GM19025 (cell line): ENCODE results near the gene PIGU.
"Not testable (repeated sequence)": the region's sequence is repeated elsewhere in the genome, so short reads cannot be mapped to it uniquely, and the experiment has no call there.

ENCODE experiments used
- ATAC-seq: cut with Tn5 transposase; IDR thresholded peaks from one replicate; pipeline ENCODE4 v1.9.1; 2021; ENCODE audit warnings: mild to moderate bottlenecking, low read depth, moderate library complexity; ENCODE audit not compliant: unreplicated experiment

The PIGU gene

DNA sequence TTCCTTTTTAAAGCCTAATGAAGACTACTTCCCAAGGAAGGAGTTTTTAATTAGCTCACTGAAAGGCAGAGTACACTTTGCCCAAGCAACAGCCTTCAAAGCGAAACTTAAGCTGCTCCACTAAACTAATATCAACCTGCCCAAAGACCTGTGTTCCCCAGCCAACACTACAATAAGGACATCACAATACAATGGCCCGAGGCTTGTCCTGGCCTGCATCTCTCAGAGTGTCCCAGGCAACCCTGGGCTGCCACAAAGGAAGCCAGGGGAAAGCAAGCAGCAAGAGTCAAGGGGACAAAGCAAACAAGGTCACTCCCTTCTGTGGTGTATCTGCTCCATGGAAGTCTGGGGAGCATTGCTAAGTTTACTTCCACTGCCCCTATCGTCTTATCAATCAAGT is 52.3 kb downstream of the PIGU start:
- ATAC-seq, result no peak

DNA sequence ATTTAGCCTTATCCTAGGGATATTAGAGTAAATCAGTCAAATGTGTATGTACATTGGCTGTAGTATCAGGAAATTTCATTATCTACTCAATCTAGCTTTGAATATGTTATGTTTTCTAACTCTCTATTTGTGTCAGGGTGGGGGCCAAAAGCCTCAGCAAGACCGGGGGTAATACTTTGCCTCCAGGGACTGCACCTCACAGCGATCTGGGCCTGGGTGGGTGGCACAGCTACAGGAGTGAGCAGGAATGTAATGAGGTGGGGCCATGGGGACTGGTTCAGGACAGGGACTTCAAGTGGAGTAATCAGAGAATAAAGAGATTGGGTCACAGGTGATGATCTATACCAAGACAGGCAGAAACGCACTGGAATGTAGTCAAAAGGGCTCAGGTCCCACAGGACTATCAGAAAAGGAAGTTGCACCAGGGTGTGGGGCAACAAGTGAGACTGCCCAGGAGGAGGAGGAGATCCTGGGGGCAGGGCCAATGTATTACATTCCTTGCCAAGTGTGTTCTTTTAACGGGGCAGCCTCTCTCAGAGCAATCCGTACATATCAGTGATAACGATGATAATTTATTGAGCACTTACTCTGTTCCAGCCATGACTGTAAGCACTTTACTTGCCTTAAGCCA is 54.0 kb downstream of the PIGU start:
- ATAC-seq, result no peak

DNA sequence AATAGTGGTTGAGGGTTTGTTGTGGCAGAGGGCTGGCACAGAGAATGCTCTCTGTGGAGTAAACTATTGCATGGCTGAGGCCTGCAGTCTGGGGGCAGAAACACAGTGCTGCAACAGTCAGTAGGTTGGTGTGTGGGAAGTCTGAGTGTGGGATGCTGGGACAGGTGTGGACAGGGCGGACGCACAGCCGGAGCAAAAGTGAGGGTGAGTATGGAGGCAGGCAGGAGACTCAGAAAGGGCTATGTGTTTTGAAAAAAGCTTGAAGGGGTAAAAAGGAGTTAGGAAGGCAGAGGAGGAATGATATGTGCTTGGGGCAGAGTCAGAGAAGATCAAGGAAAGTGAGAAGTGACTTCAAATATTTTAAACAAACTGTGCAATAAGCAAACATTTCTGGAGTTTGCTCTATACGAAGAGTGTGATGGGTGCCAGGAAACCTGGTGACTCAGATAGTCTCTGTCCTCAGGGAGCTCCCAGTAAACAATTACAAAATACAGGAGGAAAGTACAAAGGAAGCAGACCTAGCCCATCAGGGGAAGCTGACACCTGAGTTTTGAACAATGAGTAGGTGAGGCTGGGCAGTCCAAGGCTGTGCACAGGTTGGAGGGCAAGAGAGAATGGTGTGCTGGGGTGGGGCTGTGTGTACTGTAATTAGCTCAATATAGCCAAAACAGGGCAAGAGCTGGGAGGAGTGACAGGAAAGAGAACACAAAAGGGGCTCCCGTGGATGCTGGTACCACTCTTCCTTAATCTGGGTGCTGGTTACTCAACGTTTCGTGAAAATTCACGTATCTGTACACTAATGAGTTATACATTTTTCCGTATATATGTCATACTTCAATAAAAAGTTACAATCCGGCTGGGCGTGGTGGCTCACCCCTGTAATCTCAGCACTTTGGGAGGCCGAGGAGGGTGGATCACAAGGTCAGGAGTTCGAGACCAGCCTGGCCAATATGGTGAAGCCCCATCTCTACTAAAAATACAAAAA is 55.2 kb downstream of the PIGU start:
- ATAC-seq, result no peak

DNA sequence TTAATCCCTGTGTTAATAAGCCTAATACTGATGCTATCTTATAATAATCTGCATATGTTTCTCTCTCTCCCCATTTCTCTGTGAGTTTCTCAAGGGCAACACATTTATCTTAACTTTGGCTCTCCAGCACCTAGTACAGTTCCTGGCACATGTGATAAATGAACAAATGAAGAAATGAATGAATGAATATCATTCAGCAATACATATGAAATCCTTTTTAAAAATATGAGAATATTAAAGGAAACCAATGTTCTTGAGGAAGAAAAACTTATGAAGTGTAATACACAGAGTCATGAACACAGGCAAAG is 55.9 kb downstream of the PIGU start:
- no peak for ATAC-seq

DNA sequence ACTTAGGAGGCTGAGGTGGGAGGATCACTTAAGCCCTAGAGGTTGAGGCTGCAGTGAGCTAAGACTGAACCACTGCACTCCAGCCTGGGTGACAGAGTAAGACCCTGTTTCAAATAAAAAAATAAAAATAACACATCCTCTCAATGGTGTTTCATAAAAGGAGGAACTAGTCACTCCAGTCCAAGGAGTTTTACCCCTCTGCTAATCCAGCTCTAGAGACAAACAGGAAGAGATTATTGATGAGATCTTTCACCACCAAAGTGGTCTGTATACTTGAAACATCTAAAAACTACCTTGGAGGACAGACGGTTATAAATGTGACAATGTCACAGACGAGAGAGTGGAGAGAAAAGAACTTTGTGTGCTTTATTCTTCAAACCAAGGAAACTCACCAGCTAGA is 58.2 kb downstream of the PIGU start:
- no peak for ATAC-seq

DNA sequence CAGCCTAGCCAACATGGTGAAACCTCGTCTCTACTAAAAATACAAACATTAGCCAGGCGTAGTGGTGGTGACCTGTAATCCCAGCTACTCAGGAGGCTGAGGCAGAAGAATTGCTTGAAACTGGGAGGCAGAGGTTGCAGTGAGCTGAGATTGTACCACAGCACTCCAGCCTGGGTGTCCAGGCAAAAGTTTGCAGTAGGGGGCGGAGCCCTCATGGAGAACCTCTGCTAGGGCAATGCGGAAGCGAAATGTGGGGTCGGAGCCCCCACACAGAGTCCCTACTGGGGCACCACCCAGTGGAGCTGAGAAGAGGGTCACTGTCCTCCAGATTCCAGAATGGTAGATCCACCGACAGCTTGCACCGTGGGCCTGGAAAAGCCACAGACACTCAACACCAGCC is 60.0 kb downstream of the PIGU start:
- not testable (repeated sequence) for ATAC-seq

DNA sequence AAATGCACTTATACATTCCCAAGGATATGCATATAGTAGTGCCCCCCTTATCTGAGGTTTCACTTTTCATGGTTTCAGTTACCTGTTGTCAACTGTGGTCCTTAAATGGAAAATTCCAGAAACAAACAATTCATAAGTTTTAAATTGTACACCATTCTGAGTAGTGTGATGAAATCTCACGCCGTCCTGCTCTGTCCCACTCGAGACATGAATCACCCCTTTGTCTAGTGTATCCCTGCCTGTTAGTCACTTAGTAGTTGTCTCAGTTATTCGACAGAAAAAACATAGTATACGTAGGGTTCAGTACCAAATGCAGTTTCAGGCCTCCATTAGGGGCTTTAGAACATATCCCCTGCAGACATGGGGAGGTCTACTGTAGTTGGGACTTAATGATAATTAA is 61.4 kb downstream of the PIGU start:
- ATAC-seq, result no peak

DNA sequence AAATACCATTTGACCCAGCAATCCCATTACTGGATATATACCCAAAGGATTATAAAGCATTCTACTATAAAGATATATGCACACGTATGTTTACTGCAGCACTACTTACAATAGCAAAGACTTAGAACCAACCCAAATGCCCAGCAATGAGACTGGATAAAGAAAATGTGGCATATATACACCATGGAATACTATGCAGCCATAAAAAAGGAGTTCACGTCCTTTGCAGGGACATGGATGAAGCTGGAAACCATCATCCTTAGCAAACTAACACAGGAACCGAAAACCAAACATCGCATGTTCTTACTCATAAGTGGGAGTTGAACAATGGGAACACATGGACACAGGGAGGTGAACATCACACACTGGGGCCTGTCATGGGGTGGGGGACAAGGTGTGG is 64.9 kb downstream of the PIGU start:
- not testable (repeated sequence) for ATAC-seq

DNA sequence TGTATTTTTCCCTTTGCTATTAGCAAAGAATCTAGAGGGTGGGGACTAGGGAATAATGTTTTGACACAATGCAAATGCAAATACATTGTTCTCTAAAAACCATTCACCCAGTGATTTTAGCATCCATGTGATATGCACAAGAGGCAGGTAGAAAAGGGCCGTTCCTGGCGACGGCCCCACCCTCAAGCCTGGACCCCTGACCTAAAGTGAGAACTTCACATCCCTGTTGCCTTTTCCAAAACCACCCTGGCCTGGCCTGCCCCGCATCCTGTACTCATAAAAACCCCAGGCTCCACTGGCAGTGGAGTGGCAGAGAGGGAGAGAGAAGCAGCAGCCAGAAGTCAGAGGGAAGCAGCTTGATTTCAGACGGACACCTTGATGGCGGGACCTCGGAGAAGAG is 69.8 kb downstream of the PIGU start:
- ATAC-seq, result no peak

DNA sequence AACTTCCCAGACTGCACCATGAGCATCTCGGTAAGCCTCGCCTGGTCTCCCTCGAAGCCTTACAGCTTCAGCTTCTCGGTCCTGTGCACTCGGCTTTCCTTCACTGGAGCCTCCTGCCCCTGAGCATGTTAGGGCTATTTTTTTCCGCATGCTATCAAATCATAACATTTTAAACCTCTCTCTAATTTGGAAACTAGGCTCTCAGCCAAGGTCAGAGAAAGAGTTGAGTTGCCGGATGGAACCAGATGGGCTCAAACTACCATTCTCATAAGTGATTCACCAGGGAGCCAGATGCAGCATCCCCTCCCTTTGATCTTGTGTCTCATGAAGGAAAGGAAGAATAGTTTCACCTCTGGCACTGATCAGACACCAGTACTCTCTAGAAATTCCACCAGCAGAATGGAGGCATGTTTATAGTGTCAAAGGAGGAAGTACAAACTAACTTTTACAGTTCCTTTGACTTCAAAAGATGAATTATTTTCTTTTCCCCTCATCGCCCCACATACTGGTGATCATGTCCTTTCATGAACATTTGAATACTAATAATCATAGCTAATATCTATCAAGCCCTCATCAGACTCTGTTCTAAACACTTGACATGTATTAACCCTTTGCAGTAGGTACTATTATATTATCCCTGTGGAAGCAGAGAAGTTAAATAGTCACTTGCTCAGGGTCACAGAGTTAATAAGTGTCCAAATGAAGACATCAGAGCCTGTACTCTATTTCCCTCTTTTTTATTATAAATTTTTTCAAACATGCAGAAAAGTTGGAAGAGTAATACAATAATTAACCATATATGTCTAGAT is 71.7 kb downstream of the PIGU start:
- no peak for ATAC-seq

DNA sequence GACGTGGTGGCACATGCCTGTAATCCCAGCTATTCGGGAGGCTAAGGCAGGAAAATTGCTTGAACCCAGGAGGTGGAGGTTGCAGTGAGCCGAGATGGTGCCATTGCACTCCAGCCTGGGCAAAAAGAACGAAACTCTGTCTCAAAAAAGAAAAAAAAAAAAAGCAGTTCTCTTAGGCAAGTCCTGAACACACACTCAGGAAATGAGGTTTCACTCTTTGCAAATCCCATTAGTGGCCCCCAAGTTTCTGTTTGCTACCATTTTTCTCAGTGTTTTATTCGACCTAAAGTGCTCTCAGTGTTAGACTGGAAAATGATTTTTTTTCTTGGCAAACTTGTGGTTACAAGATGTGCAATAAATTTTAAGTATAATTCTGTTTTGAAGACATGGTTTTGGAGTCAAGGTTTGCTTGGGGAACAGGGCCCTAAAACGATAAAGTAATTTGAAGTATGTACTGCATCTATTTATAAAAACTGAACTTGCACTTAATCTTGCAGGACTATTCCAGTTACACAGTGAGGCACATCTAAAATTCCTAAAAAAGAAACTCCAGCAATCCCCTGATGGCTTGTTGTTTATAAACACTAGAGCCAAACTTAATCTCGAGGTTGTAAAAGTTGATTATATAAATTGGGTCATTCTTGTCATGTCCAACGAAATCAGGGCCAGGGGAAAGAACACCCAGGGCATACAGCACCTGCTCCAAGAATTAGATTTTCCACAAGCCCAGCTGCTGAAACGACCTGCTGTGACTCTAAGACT is 75.8 kb downstream of the PIGU start:
- ATAC-seq, result no peak

DNA sequence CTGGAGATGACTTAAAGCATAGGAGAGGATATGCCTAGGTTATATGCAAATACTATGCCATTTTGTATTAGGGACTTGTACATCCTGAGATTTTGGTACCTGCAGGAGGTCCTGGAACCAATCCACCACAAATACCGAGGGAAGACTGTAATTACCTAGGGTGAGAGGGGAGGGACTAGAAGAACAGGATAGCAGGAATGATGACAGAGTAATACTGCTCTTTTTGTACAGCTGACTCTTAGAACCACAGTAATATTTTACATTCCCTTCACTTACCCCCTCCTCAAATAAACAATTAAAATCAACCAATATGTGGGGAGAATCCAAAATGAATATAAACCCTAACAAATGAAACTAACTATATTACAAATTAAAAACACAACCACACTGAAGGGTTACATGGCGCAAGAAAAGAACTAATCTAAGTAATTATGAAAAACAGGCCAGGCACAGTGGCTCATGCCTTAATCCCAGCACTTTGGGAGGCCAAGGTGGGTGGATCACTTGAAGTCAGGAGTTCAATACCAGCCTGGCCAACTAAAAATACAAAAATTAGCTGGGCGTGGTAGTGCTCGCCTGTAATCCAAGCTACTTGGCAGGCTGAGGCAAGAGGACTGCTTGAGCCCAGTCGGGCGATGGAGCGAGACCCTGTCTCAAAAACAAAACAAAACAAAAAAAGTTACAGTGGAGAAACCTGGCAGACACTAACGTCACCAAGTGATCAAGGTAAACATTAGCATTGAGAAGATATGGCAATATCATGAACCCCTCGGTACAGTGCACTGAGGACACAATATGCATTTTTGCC is 81.3 kb downstream of the PIGU start:
- ATAC-seq, result no peak

DNA sequence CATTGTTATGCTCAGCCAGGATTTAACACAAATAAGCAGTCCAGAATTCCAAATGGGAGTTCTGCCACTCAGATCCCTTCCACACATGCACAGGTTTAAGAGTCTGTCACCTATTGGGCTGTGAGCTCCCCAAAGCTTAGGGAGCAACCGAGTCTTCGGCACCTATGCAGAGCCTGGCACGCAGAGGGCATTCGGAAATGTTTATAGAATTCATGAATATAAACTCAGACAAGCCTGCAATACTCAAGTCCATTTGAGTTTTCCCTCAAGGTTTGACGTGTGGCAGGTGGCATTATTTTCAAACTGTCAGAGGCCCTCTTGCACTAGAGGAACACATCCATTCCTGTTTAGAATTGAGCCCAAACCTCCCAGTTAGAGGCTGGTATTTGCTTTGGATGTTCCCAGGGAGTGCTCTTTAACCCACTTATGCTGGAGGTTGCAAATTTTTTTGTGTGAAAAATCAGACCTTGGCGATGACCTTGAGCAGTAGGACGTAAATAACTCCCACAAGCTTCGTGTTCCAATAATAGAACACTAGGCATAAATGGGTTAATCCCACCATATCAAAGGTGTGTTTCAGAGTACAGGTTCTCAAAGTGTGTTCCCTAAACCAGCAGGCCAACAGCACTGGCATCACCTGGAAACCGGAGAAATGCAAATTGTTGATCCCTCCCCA is 90.3 kb downstream of the PIGU start:
- ATAC-seq, result no peak

DNA sequence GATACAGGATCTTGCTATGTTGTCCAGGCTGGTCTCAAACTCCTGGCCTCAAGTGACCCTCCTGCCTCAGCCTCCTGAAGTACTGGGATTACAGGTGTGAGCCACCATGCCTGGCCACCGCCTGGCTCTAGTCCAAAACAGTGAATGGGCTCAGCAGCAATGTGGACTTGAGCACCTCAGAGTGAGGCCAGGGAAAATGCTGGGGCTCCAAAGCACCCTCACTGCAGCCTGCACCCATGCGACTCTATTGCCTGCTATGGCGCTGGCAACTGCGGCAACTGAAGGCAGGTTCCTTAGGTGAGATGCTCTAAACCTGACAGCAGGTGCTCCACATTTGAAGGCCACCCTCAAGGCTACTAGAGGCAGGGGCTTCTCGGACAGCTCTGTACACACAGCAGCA is 91.9 kb downstream of the PIGU start:
- no peak for ATAC-seq

DNA sequence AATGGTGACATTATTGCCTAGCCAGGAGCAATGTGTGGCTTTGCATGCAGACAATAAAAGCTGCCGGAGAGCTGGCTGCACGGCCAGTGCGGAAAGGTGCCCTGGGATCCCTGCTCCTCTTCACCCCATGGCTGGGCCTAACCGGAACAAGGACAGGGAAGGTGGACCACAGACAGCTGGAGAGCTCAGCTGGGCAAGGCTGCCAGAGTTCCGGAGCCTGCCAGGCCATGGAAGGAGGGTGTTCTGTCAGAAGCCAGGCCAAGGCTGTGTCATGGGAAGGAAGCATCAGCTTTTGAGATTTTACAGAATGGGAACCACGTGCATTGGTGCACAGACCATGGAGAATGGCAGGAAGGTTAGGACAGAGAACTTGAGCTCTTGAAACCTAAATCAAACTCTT is 93.3 kb downstream of the PIGU start:
- ATAC-seq, result no peak

DNA sequence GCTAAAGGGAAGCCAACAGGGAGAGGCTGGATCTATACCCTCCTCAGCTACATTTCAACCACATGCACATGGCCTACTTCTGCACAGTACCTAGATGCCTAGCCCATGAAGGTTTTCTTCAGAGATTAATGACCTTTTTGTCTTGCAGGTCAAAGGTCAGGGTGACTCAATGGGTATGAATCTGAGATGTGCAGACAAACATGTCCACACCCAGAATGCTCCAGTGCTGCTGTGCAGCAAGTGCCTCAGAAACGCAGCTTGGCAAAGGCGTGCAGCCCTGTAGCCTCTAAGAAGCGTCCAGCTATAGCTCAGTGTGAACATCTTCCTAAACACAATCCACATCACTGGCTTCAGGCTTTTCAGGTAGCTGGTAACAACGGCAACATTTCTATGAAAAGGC is 94.0 kb downstream of the PIGU start:
- no peak for ATAC-seq

DNA sequence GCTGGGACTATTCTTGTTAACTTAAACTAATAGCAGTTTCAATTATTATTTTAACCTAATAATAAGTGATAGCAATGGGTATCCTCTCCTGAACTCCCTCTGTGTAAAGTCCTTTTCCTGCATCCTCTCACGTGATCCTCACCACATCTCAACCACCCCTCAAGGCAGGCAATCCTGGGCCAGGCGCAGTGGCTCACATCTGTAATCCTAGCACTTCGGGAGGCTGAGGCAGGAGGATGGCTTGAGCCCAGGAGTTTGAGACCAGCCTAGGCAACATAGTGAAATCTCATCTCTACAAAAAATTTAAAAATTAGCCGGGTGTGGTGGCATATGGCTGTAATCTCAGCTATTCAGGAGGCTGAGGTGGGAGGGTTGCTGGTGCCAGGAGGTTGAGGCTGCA is 94.7 kb downstream of the PIGU start:
- no peak for ATAC-seq

DNA sequence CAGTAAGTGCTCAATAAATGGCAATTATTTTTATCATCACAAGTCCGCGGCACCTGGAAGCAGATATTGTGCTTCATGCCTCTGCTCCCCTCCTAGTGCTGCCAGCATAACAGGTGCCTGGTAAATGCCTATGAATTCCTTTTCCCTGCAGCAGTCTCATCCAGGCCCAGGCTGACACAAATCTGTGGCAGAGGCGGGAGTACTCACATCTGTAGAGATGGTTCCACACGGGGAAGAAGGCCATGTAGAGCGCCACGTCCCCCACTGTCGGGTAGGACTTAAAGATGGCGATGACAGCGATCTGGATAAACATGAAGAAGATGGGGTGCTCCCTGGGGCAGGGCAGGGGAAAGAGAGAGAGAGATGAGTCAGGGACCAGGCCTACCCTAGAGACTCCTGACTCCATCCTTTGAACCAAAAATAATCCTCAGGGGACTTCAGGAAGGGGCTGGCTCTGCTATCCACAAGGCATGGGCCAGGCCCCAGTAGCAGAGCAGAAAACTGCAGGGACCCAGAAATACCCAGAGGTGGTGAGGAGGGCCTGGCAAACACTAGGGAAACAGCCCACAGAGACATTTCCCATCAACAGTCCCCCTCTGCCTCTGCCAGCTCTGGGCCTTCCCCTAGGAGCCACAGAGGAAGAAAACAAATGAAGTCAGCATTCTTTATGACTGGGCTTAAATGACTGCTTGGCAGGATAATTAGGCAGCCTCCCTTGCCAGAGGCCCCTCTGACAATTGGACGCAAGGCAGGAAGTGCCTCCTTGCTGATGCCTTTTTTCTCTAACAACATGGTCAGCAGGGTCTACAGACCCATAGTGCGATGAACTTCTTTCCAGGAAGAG is 95.3 kb downstream of the PIGU start:
- ATAC-seq, result peak; percentile 55
